LoVo (cell line): ENCODE measurements around the gene ZBTB7C.
"Not testable (repeated sequence)": the region's sequence is repeated elsewhere in the genome, so short reads cannot be mapped to it uniquely, and the experiment has no call there.

Experiments used
- DNase-seq: peaks from one replicate; pipeline ENCODE4 v3.0.0-alpha.2; 2016; ENCODE audit warnings: low spot score

The ZBTB7C gene

DNA sequence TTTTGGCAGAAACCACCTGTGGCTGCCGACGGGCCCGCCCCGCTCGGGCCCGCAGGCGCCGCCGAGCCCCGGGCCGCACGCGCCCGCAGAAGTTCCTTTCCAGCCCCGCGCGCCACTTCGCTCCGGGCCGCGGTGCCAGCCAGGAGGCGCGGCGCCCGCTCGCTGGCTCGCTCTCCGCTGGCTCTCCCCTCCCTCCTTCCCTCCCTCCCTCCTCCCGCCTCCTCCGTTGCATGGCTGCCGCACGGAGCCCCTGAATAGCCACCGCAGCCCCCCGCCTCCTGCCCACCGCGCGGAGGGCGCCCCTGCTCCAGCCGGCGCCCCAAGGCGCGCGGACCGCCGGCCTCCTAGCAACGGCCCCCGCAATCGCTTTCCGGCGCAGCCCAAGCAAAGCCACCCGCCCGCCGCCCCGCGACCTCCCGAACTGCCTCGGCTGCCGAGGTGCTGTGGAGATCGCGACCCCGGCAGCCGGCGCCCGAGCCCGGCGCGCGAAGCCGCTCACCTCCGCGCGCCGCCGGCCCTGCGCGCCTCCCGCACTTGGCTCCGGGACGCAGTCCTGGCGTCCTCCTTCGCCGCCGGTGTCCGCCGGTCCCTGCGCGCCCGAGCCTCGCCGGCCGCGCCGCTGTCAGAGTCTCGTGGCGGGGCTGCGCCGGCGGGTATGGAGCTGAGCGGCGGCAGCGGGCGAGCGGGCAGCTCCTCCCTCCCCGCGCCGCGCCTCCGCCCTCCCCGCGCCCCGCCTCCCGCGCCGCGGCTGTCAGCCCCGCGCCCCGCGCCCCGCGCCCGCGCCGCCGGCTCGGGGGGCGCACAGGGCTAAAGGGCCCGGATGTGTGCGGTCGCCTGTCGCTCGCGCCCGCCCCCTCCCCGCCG, at the start of gene ZBTB7C:
Gene ZBTB7C, minus strand, starts transcription at position 657 of the 864 bp plus-strand sequence.
- peak; percentile 55 for DNase-seq

DNA sequence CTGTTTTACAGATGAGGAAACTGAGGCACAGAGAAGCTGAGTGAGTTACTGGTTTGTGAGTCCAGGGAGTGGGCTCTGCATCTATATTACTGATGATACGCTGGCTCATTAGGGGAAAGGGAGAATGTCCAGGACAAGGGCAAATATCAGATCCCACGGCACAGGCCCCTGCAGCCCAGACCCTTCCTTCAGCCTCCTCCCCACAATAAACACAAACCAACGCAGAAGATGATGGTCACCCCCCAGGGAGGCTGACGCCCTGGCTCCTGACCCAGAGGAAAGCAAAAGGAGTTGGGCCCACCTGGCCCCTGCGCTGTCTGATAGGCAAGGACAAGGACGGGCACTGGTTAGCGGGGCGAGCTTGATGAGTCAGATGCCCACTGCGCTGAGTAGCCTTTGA, 47.7 kb upstream of the ZBTB7C start:
- no peak for DNase-seq

DNA sequence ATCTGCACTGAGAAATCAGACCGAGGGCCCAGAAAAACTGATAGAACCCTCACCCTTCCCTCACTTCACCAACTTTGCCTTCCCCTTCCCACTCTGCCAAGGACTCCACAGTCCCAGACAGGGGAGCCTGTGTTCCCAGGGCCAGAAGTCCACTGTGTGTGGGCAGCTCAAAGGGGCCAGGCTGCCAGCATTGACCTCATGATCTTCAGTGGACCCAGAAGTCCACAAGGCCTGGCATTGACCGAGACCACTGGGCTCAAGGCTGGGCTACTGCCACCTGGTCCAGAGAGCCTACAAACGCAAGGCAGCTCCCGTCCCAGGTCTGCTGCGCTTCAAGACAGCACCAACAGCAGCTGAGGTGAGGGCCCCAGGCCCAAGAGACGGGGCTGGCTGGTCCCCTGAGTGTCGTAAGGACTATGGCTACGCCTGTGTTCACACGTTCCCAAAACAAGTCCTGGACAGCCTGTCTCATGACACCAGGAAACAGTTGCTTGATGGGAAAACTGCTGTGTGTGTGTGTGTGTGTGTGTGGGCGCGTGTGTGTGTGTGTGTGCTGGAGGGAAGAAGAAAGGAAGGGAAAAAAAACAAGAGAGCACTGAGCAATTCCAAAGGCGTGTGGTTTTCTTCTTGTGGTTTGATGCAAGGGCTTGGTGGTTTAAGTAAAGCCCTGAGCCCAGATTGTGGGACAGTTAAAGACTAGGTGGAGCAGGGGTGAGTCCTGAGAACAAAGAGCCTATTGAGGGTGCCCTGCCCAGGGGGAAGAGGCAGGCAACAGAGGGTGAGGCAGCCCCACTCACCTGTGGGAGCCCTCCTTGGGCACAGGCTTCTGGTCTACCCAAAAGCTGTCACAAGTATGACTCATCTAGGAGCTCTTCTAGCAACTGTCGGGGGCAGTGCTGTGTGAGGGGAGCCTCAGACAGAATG, 46.6 kb upstream of the ZBTB7C start:
- peak; percentile 95 for DNase-seq

DNA sequence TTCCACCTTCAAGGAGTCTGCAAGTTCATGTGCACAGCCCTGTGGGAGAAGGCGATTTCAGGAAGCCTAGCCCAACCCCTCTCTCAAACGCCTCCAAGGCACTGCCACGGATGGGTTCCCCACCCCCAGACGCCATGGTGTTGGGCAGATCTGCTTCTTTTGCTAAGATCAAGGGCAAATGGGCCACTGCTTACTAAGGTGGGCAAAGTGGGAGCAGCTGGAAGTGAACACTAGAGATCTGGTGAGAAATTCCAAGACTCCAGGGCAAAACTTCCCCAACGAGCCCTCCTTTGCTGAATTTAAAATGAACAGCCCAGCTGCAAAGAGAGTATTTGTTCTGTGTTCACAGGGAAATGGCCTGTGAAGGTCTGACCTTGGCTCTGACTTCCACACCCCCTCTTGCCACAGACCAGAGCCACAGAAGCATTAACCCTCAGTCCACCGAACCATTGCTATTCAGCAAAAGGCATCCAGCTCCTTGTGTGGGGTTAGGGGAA, 45.1 kb upstream of the ZBTB7C start:
- no peak for DNase-seq

DNA sequence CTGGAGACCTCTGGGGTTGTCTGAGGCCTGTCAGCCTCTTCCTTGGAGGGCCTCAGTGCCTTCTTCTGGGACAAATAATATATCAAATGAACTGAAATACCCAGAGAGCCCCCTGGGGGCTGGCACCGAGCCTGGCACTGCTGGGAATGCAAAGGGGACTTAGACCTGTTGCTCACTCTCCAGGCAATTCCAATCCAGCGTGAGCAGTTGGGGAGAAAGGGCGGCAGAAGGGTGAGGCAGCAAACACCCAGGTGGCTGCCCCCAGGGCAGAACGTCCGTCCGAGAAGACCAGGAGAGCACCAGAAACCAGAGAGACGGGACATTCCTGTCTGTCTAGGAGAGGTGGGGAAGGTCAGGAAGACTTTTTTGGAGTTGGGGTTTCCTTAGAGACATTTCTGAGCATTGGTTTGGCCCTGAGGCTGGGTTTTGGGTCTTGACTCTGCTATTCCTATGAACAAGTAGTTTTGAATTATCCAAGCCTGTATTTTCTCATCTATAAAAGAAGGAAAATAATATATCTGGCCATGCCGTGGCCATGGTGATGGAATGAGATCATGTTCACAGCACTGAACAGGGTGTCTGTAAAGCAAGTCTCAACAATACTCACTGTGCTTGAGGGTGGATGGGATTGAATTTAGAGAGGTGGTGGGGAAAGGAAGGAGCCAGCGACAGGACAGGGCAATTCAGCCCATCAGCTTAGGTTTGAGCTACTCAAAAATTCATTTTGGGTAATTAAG, 44.3 kb upstream of the ZBTB7C start:
- DNase-seq: peak; percentile 70

DNA sequence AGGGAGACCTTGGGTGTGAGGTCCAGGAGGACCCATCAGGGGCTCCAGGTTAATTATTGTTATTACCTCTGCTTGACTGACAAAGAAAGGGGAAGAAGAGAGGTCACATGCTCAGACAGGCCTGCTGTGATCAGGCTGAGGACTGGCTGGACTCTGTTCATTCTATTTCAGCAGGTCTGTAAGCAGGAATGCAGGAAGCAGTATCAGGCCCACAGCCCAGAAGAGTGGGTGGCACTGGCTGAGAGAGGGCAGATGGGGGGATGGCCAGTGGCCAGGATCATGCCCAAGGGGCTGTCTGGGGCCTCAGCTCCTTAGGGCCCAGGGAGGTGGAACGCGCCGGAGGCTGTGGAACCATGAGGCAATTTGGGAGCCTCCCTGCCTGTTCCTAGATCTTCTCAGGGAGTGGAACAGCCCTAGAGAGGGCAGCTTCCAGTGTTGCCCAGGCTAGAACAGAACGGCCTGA, 43.7 kb upstream of the ZBTB7C start:
- peak; percentile 11 for DNase-seq

DNA sequence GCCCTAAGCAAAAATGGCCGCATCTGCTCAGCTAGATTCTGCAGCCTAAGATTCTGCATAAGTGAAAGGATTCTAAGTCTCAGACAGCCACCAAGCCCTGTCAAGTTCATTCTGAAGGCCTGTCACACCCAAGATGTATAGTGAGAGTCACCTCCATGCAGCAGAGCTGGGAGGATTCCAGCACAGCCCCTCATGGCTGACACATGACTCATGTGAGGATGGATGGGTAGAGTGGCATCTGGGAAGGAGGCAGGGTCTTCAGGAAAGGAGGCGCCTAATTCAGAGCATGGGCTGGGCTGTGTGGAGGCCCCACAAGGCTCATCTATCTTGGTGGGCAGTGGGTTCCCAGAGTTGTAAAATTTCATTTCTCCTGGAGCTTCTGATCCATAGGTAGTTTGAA, 41.5 kb upstream of the ZBTB7C start:
- DNase-seq: no peak

DNA sequence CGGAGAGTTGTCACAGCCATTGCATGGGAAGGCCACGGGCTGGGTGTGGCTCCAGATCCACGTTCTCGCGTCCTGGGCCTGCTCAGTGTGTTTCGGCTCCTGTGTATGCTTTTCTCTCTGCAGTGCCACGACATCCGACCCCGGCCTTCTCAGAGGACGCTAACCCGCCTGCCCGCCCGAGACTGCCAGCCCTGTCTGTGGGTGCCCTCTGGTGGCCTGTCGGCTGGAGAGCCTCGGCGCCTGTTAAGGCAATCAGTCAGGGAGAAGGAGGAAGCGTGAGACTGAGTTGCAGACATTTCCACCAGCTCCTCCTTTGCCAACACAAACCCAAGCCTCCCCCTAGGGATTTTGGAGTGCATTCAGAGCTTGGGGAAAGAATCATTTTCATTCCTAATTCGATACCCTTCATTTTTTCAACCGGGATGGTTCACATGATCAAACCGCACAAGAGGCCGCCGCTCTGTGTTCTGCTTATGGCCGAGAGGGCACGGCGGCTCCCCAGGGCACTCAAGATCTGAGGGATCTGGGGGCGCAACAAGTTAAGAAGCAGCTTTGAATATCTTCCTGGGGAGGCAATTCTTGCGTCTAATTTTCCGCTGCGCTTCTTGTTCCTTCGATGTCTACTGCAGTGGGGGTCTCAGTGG, 37.5 kb upstream of the ZBTB7C start:
- peak; percentile 78 for DNase-seq

DNA sequence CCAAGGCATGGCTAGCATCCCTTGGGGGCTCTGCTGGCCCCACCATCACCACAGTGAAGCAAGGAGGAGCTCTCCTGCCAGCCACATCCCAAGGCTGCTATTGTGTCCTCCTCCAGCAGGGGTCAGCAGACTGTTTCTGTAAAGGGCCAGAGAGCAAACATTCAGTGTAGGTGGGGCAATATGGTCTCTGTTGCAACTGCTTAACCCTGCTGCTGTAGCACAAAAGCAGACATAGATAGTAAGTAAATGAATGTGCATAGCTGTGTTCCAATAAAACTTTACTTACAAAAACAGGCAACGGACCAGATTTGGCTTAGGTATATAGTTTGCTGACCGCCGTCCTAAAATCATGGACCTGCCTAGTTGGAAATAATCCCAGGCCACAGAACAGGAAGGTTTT, 36.4 kb upstream of the ZBTB7C start:
- DNase-seq: peak; percentile 71

DNA sequence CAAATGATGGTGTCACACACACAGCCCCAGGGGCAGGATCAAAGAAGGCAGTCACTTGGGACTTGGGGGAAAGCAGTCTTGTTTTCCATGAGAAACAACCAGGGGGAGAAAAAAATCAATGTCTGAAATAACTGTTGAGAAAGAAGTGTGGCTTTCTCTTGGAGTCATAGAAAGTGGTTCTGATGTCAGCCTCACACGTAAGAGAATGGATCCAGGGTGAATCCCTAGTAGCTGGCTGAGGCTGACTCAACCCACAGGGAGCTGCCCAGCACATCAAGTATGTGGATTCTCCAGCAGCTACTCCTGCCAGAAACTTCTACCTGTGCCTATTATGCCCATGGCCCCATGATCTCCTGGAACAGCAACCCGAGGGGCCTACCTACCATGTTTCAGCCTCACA, 33.6 kb upstream of the ZBTB7C start:
- no peak for DNase-seq

DNA sequence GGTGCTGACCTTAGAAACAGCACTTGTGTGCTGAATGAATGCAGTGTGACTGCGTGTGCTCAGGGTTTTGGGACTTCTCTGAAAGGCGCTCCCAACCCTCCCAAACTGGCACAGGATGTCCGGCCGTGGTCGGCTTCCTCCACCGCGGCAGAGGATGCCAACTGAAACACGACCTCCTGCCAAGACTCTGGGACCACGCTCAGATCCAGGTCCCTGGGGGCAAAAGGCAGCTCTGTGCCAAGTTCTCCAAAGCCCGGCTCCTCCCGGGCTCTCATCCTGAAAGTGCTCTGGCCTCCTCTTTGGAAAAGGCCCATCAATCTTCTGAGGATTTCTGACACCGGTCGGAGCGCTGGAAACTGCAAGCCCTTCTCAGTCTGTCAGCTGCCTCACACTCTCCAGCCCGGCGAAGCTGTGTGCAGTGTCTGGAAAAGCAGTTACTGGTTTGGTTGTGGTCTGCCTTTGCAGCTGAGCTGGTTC, 32.3 kb upstream of the ZBTB7C start:
- no peak for DNase-seq

DNA sequence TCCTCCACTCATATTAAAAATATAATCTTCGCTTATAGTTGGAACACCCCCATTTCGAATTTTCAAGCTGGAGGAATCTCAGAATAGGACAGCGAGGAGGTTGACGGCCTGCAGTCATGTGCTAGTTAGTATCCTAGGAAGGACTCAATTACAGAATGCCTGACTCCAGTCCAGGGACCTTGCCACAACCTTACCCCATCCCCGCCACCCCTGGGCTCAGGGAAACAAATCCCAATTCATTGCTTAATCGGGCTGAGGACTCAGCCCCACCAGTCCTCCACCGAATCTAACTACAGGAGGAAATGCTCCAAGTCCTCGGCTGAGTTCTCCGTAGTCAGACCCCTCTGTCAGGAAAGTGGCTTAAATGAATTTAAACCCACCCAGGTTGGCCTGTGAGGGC, 31.7 kb upstream of the ZBTB7C start:
- no peak for DNase-seq

DNA sequence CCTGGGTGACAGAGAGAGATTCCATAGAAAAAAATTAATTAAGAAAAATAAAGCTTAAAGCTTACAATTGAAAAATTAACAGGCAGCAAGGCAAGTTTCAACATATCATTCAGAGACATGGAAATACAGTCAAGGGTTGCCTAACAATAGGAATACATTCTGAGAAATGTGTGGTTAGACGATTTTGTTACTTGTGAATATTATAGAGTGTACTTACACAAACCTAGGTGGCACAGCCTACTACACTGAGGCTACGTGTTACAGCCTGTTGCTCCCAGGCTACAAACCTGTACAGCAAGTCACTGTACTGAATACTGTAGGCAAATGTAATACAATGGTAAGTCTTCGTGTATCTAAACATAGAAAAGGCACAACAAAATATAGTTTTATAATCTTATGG, 27.7 kb upstream of the ZBTB7C start:
- no peak for DNase-seq

DNA sequence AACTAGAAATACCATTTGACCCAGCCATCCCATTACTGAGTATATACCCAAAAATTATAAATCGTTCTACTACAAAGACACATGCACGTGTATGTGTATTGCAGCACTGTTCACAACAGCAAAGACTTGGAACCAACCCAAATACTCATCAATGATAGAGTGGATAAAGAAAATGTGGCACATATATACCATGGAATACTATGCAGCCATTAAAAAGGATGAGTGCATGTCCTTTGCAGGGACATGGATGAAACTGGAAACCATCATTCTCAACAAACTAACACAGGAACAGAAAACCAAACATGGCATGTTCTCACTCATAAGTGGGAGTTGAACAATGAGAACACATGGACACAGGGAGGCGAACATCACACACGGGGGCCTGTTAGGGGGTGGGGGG, 25.2 kb upstream of the ZBTB7C start:
- not testable (repeated sequence) for DNase-seq

DNA sequence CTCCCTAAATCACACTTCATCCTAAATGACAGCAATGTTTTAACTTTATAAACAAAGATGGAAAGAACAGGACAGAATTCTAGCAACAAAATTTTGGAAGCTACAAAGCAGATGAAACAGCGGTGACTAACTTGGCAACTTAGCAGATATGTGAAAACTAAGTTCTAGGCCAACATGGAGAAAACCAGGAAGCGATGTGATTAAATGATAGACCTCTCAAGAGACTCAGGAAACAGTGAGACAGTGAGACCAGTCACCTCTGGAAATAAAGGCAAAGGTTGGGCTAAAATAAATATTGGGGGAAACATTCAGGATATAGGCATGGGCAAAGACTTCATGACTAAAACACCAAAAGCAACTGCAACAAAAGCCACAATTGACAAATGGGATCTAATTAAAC, 24.4 kb upstream of the ZBTB7C start:
- DNase-seq: no peak

DNA sequence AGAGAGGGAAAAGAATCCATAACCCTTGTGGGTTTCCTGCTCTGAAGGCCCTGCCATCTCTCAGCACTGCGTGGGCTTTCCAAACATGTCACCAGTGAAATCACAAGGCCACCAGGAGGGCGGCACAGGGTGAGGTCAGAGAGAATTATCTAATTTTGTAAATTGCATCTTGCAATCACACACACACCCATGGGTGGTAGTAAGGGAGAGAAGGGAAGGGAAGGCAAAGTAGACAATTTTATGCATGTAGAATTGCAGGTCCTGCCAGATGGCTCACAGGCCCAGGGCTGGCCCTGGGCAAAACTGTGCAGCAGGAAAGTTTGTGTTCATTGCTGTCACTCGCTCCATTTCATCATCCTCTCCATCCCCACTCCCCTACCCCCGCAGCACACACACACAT, 21.0 kb upstream of the ZBTB7C start:
- DNase-seq: no peak

DNA sequence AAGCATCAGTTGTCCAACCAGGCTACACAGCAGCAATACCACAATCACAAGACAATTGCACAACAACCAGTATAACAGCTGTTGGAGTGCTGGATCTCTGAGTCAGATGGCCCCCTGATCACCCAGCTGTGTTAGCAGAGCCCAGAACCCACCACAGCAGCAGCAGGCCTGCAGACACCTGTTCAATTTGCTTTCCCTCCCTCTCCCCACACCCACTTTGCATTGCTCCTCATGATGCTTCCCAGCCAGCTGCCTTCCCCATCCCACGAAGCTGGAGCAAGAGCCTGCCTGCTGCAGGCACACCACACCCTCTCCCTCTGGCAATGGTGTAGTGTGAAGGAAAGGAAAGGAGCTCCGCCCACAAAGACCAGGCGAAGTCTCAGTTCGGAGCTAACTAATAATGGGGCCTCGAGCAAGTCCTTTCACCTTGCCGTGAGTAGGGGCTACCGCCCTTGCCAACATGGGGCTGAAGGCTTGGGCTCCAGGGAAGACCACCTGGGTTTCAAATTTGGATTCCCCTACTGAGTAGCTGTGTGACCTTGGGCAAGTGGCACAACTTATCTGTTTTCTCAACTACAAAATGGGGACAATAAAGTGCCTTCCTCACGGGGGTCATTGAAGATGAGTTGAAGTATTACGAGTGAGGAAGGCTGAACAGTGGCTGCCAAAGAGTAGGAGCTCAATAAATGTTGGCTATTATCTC, 19.4 kb upstream of the ZBTB7C start:
- no peak for DNase-seq

DNA sequence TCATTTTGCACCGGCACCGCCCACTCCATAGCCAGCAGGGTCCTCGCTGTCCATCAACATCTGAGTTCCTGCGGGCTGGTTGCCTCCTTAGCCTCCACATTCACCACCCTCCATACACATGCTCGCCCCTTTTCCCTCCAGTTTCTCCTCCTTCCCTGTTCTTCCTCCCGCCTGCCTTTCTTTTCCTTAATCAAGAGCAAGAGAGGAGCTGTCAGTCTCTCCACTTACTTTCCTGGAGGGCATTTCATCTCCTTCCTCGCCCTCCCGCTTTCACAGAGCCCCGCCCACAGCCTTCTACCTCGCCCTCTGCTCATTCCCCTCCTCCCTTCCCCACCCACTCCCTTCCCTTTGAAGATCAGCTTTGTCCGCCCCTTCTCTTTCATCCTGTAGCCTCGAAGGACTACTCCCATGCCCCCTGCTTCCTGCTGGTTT, 13.8 kb upstream of the ZBTB7C start:
- DNase-seq: peak; percentile 33

DNA sequence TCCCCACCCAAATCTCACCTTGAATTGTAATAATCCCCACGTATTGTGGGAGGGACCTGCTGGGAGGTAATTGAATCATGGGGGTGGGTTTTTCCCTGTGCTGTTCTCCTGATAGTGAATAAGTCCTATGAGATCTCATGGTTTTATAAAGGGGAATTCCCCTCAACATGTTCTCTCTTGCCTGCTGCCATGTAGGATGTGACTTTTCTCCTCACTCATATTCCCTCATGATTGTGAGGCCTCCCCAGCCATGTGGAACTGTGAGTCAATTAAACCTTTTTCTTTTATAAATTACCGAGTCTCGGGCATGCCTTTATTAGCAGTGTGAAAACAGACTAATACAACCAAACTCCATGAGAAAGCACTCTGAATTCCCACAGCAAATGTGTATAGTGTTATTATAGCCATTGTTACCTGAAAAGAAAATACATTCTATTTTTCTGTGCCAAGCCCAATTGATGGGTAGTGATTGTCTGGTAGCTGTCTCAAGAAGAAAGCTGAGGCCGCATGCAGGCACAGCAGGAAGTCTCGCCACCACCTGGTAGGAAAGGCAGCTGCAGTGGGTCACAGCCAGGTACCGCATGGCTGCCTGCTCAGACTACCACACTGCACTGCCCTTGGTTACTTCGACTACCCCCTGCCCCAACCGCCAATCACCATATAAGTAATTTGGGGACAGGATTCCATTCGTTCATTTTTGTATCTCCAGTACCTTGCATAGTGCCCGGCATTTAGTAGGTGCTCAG, 10.3 kb upstream of the ZBTB7C start:
- no peak for DNase-seq
